Activated T-cell treated with anti-CD3 and anti-CD28 coated beads, Interleukin-2, amount 50 U/mL, for 72 hours (primary cell): ENCODE results near the gene TRIM41. TPM values are rescaled to one million over a fixed set of nuclear protein-coding genes. Genes with fewer than 3 reads are reported as not detected.

Source experiments
- ATAC-seq, 2 donors: fragments of 150-1000 bp; cut with Tn5 transposase; replicated peaks in 1 of 2; 2 replicates each; pipeline ENCODE4 v1.10.0; 2021; ENCODE audit warnings: moderate library complexity in 2 of 2, mild to moderate bottlenecking in 1 of 2
- DNase-seq, 2 donors: peaks; one replicate each; pipeline ENCODE4 v3.0.0; 2021 to 2022; ENCODE audit warnings: mixed read lengths in 1 of 2
- H3K27ac Mint-ChIP-seq: one replicate; pipeline ENCODE4 v1.8.0; 2022; ENCODE audit warnings: mild to moderate bottlenecking, moderate library complexity, mixed read lengths
- H3K27me3 Mint-ChIP-seq: one replicate; pipeline ENCODE4 v1.8.0; 2022; ENCODE audit warnings: low read depth, mixed read lengths
- H3K36me3 Mint-ChIP-seq, 2 donors: one replicate each; pipeline ENCODE4 v1.8.0; 2022; ENCODE audit warnings: mixed read lengths in 2 of 2, mild to moderate bottlenecking in 1 of 2; ENCODE audit not compliant: insufficient read depth in 2 of 2
- H3K4me1 Mint-ChIP-seq: one replicate; pipeline ENCODE4 v1.8.0; 2022; ENCODE audit warnings: low read depth, mixed read lengths
- H3K4me3 Mint-ChIP-seq, 2 donors: one replicate each; pipeline ENCODE4 v1.8.0; 2022; ENCODE audit warnings: mild to moderate bottlenecking in 2 of 2, mixed read lengths in 2 of 2, moderate library complexity in 2 of 2
- H3K9me3 Mint-ChIP-seq, 2 donors: one replicate each; pipeline ENCODE4 v1.8.0; 2022; ENCODE audit warnings: mixed read lengths in 2 of 2
- total RNA-seq, 2 donors: library from RNA; stranded (reverse); gene quantifications; one replicate each; pipeline ENCODE4 v1.2.3, GENCODE V29; 2022

The TRIM41 gene
- total RNA-seq, 2 donors from 2014 or later = 42.1 to 52.1 TPM

- no peak overlapping the region for H3K27ac Mint-ChIP-seq
- peaks cover 7% of the 10 kb centered on the region for H3K27me3 Mint-ChIP-seq
- H3K4me1 Mint-ChIP-seq = peaks cover 7% of the 10 kb centered on the region
- ATAC-seq (peak in 1 of 2 donors; percentile 20), DNase-seq (no peak)
- no peak overlapping the region for H3K4me3 Mint-ChIP-seq
- no peaks in the 10 kb centered on the region for H3K9me3 Mint-ChIP-seq
- H3K36me3 Mint-ChIP-seq = no peaks in the 10 kb centered on the region
Measured at GRCh38 chr5:181198106-181198685, 24.9 kb upstream of the TRIM41 start.

GRCh38 chr5:181198905-181199519 lies 24.1 kb upstream of the TRIM41 start:
- ATAC-seq = no peak
- H3K4me3 Mint-ChIP-seq = no peak overlapping the region
- H3K27me3 Mint-ChIP-seq = peaks cover 7% of the 10 kb centered on the region
- H3K4me1 Mint-ChIP-seq = peaks cover 2% of the 10 kb centered on the region
- no peak for DNase-seq
- no peak overlapping the region for H3K27ac Mint-ChIP-seq
- H3K9me3 Mint-ChIP-seq = no peaks in the 10 kb centered on the region
- H3K36me3 Mint-ChIP-seq = no peaks in the 10 kb centered on the region

GRCh38 chr5:181199881-181200638 lies 23.0 kb upstream of the TRIM41 start:
- Mint-ChIP-seq H3K4me3 (no peak overlapping the region), H3K36me3 (peaks cover 0 to 1% of the 10 kb centered on the region in 2 donors), H3K27ac (no peak overlapping the region), H3K9me3 (no peaks in the 10 kb centered on the region), H3K4me1 (peaks cover 5% of the 10 kb centered on the region), H3K27me3 (peaks cover 7% of the 10 kb centered on the region)
- ATAC-seq (no peak), DNase-seq (no peak)

- no peak for DNase-seq
- H3K36me3 Mint-ChIP-seq = peaks cover 1 to 2% of the 10 kb centered on the region in 2 donors
- no peak overlapping the region for H3K4me3 Mint-ChIP-seq
- no peak overlapping the region for H3K27ac Mint-ChIP-seq
- H3K9me3 Mint-ChIP-seq = no peaks in the 10 kb centered on the region
- peaks cover 12% of the 10 kb centered on the region for H3K27me3 Mint-ChIP-seq
- ATAC-seq = no peak
- peaks cover 9% of the 10 kb centered on the region for H3K4me1 Mint-ChIP-seq
Measured at GRCh38 chr5:181200816-181201215, 22.3 kb upstream of the TRIM41 start.

- H3K27me3 Mint-ChIP-seq = peaks cover 22% of the 10 kb centered on the region
- peaks cover 0 to 2% of the 10 kb centered on the region in 2 donors for H3K9me3 Mint-ChIP-seq
- peaks cover 32% of the 10 kb centered on the region for H3K4me1 Mint-ChIP-seq
- peak overlapping the region; percentile 87 to 92 for H3K4me3 Mint-ChIP-seq
- H3K36me3 Mint-ChIP-seq = peaks cover 2 to 11% of the 10 kb centered on the region in 2 donors
- no peak overlapping the region for H3K27ac Mint-ChIP-seq
- no peak for ATAC-seq
- DNase-seq = no peak
Measured at GRCh38 chr5:181203093-181203711, 19.9 kb upstream of the TRIM41 start.

- DNase-seq (no peak), ATAC-seq (no peak)
- Mint-ChIP-seq H3K4me1 (peaks cover 37% of the 10 kb centered on the region), H3K36me3 (peaks cover 2 to 11% of the 10 kb centered on the region in 2 donors), H3K27ac (no peak overlapping the region), H3K9me3 (peaks cover 0 to 2% of the 10 kb centered on the region in 2 donors), H3K4me3 (peak overlapping the region; percentile 87 to 92), H3K27me3 (peaks cover 22% of the 10 kb centered on the region)
Measured at GRCh38 chr5:181203777-181204112, 19.3 kb upstream of the TRIM41 start.

- H3K36me3 Mint-ChIP-seq = peaks cover 2 to 11% of the 10 kb centered on the region in 2 donors
- H3K27ac Mint-ChIP-seq = peak overlapping the region; percentile 27
- peak overlapping the region; percentile 87 to 92 for H3K4me3 Mint-ChIP-seq
- H3K27me3 Mint-ChIP-seq = peaks cover 22% of the 10 kb centered on the region
- ATAC-seq (peak in 1 of 2 donors; percentile 10), DNase-seq (peak; percentile 34 to 41)
- H3K9me3 Mint-ChIP-seq = peaks cover 0 to 2% of the 10 kb centered on the region in 2 donors
- H3K4me1 Mint-ChIP-seq = peaks cover 37% of the 10 kb centered on the region
Measured at GRCh38 chr5:181204113-181204825, 18.8 kb upstream of the TRIM41 start.

- H3K36me3 Mint-ChIP-seq = peaks cover 2 to 11% of the 10 kb centered on the region in 2 donors
- peaks cover 37% of the 10 kb centered on the region for H3K4me1 Mint-ChIP-seq
- peak within 1 kb of the TSS; percentile 100 for H3K27ac Mint-ChIP-seq
- peaks cover 22% of the 10 kb centered on the region for H3K27me3 Mint-ChIP-seq
- peak within 1 kb of the TSS; percentile 92 to 99 for H3K4me3 Mint-ChIP-seq
- H3K9me3 Mint-ChIP-seq = peaks cover 0 to 2% of the 10 kb centered on the region in 2 donors
- ATAC-seq (peak; percentile 4 to 12), DNase-seq (peak; percentile 45 to 49)
Measured at GRCh38 chr5:181204826-181205760, 18.0 kb upstream of the TRIM41 start, which contains the start of gene TRIM7. TRIM7 (minus strand) TSS chr5:181205196; CDS start chr5:181205110, 86 bp downstream.

GRCh38 chr5:181205761-181206649 lies 17.1 kb upstream of the TRIM41 start:
- peaks cover 37% of the 10 kb centered on the region for H3K4me1 Mint-ChIP-seq
- DNase-seq (no peak), ATAC-seq (no peak)
- peaks cover 2 to 11% of the 10 kb centered on the region in 2 donors for H3K36me3 Mint-ChIP-seq
- H3K9me3 Mint-ChIP-seq = peaks cover 0 to 2% of the 10 kb centered on the region in 2 donors
- H3K27ac Mint-ChIP-seq = peak overlapping the region; percentile 100
- peaks cover 22% of the 10 kb centered on the region for H3K27me3 Mint-ChIP-seq
- H3K4me3 Mint-ChIP-seq = peak overlapping the region; percentile 87 to 99

- H3K4me1 Mint-ChIP-seq = peaks cover 37% of the 10 kb centered on the region
- DNase-seq (peak; percentile 82 to 86), ATAC-seq (peak; percentile 65 to 66)
- peaks cover 15% of the 10 kb centered on the region for H3K27me3 Mint-ChIP-seq
- H3K27ac Mint-ChIP-seq = peak overlapping the region; percentile 100
- H3K36me3 Mint-ChIP-seq = peaks cover 2 to 11% of the 10 kb centered on the region in 2 donors
- H3K9me3 Mint-ChIP-seq = peaks cover 0 to 2% of the 10 kb centered on the region in 2 donors
- H3K4me3 Mint-ChIP-seq = peak overlapping the region; percentile 87 to 99
Measured at GRCh38 chr5:181207214-181207959, 15.7 kb upstream of the TRIM41 start.
